Effector memory CD4-positive, alpha-beta T cell (primary cell): Measurements from ENCODE around the gene NFATC3.

Experiments
- DNase-seq, 3 donors: peaks; one replicate each; pipeline ENCODE4 v3.0.0-alpha.2; 2020
- H3K27ac ChIP-seq: 2 replicates; pipeline ENCODE4 v1.7.0; 2013; ENCODE audit warnings: mild to moderate bottlenecking, low read length, moderate library complexity; ENCODE audit not compliant: insufficient read depth, poor library complexity, severe bottlenecking
- H3K27me3 ChIP-seq: replicated peaks from 2 replicates; pipeline ENCODE4 v1.7.0; 2013; ENCODE audit warnings: mild to moderate bottlenecking, low read length; ENCODE audit not compliant: insufficient read depth, control insufficient read depth, poor library complexity, severe bottlenecking
- H3K36me3 ChIP-seq: 2 replicates; pipeline ENCODE4 v1.7.0; 2013; ENCODE audit warnings: mild to moderate bottlenecking, low read length, moderate library complexity; ENCODE audit not compliant: control insufficient read depth, insufficient read depth
- H3K4me1 ChIP-seq: 2 replicates; pipeline ENCODE4 v1.7.0; 2013; ENCODE audit warnings: low read length, mild to moderate bottlenecking; ENCODE audit not compliant: control insufficient read depth, insufficient read depth, poor library complexity, severe bottlenecking
- H3K4me3 ChIP-seq: 2 replicates; pipeline ENCODE4 v1.7.0; 2013; ENCODE audit warnings: low read length, low read depth, mild to moderate bottlenecking; ENCODE audit not compliant: insufficient read depth, poor library complexity, severe bottlenecking
- H3K9me3 ChIP-seq: 2 replicates; pipeline ENCODE4 v1.7.0; 2013; ENCODE audit warnings: mild to moderate bottlenecking, low read length, moderate library complexity; ENCODE audit not compliant: control insufficient read depth

NFATC3 gene

DNA sequence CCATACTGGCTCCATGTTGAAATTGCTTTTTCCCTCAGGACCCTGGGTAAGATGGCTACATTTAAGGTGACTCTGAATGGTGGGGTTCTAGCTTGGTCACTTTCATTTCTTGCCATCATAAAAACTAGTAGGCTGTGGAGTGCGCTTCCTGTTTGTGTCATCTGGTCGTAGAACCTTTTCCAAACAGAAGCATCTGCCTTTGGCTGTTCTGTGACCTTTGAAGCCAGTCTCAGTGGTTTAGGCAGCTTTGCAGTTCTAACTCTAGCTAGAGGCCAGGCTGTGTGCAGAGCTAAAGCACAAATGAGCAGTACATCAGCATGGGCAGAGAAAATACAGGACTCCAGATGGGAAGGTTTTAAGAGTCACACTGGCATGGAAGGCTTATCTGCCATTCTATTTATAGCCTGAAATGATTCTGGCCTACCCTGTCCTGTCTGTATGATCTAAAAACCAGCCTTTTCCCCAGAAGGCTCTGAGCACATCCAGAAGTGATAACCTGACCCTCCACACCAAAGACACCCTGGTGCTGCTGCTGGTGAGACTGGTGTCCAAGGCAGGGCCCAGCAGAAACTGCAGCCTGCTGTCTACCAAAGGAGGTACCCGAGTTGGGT is 142.1 kb downstream of the NFATC3 start:
- H3K4me1 ChIP-seq, result peaks cover 13% of the 10 kb centered on the region
- peak overlapping the region; percentile 35 for H3K27ac ChIP-seq
- H3K9me3 ChIP-seq, result no peaks in the 10 kb centered on the region
- DNase-seq, result no peak
- H3K4me3 ChIP-seq, result no peak overlapping the region
- no peaks in the 10 kb centered on the region for H3K27me3 ChIP-seq
- H3K36me3 ChIP-seq, result peaks cover 22% of the 10 kb centered on the region

DNA sequence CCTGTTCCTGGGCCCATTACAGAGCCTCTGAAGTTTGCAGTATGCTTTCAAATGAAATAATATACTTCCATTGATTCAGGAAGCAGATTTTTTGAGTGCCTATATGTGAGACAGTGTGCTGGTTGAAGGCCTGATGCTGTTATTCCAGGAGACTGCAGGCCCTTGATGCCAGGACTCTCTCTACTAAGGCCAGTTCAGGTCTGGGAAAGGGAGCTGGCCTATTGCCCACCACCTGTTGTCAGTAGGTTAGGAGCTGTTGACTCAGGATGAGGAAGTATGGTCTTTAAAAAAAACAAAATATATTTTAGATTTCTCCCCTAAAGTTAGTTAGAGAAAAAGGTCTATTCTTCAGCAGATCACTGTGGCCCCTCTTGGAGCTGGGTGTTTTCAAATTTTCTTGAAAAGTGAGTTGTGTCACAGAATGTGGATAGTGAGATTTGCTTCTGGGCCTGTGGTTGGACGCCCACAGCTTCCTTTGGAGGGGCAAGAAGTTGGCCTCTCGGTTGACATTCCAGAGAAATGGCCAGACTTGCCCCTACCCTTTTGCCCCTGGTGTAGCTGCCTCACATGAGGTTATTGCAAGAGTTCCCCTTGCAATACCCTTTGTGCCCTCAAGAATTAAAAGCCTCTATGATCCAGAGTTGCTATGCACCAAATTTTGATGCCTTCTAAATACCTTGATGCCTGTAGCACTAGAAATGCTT is 142.8 kb downstream of the NFATC3 start:
- Histone ChIP-seq H3K27ac (peak overlapping the region; percentile 3), H3K27me3 (no peaks in the 10 kb centered on the region), H3K4me1 (peaks cover 13% of the 10 kb centered on the region), H3K9me3 (no peaks in the 10 kb centered on the region), H3K4me3 (no peak overlapping the region), H3K36me3 (peaks cover 17% of the 10 kb centered on the region)
- DNase-seq, result no peak

DNA sequence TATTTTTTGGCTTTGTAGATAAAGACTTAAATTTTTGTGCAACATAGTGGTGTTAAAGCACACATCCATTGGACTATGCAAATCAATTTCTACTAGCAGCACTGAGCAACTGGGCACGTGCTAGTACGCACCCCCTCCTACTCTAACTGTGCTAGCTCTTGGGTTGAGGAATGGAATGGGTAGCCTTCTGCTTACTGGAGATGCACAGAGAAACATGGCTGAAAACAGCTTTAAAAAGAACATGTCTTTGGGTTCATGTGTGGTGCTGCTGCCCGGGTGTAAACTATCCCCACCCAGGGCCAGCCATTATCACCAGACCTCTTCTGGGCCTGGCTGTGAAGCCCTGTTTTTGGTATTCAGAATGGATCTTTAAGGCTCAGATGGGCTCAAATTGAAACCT is 143.5 kb downstream of the NFATC3 start:
- Histone ChIP-seq H3K36me3 (peaks cover 17% of the 10 kb centered on the region), H3K27me3 (no peaks in the 10 kb centered on the region), H3K4me3 (no peak overlapping the region), H3K4me1 (peaks cover 13% of the 10 kb centered on the region), H3K9me3 (no peaks in the 10 kb centered on the region), H3K27ac (peak overlapping the region; percentile 3)
- no peak for DNase-seq

DNA sequence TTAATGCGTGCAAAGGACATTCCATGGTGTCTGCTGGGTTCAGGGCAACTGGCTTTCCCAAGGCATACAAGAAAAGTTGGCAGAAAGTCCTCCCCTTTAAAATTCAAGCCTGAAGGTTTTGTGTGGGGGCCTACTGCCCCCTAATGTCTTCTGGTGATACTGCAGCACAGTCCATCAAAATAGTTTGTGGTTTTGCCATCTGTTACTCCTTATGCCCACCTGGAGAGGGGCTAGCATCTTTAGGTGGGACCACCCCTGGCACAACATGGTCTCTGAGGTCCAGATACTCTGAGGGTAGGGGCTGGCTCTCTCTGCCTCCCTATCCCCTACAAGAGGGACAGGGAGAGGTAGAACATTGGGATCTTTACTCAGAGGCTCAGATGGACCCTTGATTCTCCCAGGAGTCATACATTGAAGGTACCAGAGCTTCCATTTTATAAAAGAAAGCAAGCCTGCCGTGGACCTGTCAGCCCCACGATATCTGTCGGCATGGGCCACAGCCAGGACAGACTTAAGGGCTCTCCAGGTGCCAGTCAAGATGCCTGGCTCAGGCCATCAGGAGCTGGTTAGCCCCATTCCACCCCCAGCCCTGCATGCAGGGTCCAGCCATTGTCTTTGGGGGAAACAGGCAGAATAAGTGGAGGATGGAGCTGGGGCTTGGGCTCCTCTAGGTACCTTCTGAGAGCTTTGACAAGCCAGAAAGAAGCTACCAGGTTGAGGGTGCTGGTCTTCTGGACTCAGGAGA is 144.4 kb downstream of the NFATC3 start:
- Histone ChIP-seq H3K4me3 (no peak overlapping the region), H3K27me3 (no peaks in the 10 kb centered on the region), H3K9me3 (no peaks in the 10 kb centered on the region), H3K27ac (peak overlapping the region; percentile 3), H3K36me3 (peaks cover 17% of the 10 kb centered on the region), H3K4me1 (peaks cover 13% of the 10 kb centered on the region)
- no peak for DNase-seq

DNA sequence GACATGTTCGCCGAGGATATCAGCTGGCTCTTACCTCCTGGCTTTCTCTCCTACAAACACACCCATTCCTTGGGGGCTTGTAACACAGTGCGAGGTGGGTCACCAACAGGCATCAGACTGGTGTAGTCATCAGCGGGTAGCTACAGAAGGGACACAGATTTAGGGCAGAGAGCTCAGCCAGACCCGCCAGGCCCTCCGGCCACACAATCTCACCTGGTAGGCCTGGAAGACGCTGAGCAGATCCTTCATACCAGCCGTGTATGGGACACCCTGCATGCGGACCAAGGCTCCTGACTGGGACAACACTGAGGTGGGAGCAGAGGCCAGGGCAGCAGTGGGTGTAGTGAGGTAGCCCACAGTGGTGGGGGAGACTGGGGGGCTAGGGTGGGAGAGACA is 145.0 kb downstream of the NFATC3 start:
- Histone ChIP-seq H3K4me1 (peaks cover 13% of the 10 kb centered on the region), H3K4me3 (no peak overlapping the region), H3K27ac (no peak overlapping the region), H3K27me3 (no peaks in the 10 kb centered on the region), H3K36me3 (peaks cover 17% of the 10 kb centered on the region), H3K9me3 (no peaks in the 10 kb centered on the region)
- no peak for DNase-seq

DNA sequence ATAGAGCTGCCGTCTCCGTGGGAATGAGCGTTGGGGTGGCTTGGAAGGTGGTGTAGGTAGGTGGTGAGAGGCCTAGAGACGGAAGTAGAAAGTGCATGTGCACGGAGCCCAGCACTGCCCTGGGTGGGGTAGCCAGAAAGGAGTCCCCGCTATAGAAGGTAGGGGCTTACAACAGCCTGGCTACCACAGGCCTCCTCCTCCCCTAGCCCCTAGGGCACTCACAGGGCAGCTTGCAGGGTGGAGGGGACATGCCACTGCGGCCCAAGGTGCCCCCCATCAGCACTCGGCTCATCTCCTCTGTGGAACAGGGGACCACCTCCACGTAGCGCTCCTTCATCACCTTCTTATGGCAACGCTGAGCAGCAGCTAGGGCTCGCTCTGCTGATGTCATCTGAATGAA is 145.8 kb downstream of the NFATC3 start:
- Histone ChIP-seq H3K27ac (no peak overlapping the region), H3K4me3 (no peak overlapping the region), H3K9me3 (no peaks in the 10 kb centered on the region), H3K4me1 (peaks cover 13% of the 10 kb centered on the region), H3K27me3 (no peaks in the 10 kb centered on the region), H3K36me3 (peaks cover 17% of the 10 kb centered on the region)
- no peak for DNase-seq

DNA sequence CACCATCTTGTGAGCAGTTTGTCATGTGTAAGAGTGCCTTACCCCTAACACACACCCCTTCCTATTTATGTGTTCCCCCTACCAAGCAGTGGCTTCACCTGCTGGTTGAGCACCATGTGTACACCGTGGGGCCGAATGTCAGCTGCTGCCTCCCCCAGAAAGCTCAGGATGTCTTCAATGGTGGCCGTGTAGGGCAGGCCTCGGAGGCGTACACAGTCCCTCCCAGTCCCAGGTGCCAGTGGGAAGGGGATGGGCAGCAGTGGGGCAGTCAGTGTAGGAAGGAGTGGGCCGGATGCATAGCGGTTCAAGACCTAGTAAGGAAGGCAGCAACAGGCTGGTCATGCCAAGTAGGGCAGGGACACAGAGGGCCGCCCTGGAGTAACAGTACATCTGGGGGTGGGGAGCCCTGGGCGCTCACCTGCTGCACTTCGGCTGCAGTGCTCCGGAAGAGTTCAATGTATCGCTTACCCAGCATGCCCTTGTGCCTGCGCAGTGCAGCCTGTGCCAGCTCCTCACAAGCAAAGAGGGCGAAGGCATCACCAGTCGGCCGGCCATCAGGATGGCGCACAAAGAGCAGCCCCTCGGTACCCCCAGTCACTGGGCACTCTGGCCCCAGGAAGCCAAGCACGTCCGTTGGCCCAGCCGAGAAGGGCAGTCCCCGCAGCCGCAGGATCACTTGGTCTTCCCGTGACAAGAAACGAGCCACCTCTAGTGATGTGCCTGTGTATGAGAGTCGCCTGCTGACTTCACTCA is 146.4 kb downstream of the NFATC3 start:
- Histone ChIP-seq H3K27me3 (no peaks in the 10 kb centered on the region), H3K4me3 (no peak overlapping the region), H3K9me3 (no peaks in the 10 kb centered on the region), H3K4me1 (peaks cover 10% of the 10 kb centered on the region), H3K27ac (no peak overlapping the region), H3K36me3 (peaks cover 12% of the 10 kb centered on the region)
- no peak for DNase-seq

DNA sequence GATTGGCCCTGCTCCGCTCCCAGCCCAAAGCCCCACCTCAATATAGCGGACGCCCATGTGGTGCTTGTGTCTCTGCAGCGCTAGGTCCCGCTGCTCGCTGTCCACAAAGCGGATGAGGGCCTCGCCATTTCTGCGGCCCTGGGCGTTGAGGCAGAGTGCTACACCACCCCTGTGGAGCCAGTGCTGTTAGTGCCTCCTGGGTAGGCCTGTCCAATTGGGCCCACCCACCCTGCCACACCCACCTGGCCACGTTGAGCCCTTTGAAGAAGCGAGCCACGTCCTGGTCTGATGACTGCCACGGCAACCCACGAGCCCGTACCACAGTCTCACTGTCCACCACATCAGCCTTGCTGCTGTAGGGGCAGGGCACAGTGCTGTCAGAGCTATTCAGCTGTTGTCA is 147.2 kb downstream of the NFATC3 start:
- Histone ChIP-seq H3K27me3 (no peaks in the 10 kb centered on the region), H3K36me3 (peaks cover 12% of the 10 kb centered on the region), H3K27ac (no peak overlapping the region), H3K4me3 (no peak overlapping the region), H3K4me1 (peaks cover 11% of the 10 kb centered on the region), H3K9me3 (no peaks in the 10 kb centered on the region)
- no peak for DNase-seq

DNA sequence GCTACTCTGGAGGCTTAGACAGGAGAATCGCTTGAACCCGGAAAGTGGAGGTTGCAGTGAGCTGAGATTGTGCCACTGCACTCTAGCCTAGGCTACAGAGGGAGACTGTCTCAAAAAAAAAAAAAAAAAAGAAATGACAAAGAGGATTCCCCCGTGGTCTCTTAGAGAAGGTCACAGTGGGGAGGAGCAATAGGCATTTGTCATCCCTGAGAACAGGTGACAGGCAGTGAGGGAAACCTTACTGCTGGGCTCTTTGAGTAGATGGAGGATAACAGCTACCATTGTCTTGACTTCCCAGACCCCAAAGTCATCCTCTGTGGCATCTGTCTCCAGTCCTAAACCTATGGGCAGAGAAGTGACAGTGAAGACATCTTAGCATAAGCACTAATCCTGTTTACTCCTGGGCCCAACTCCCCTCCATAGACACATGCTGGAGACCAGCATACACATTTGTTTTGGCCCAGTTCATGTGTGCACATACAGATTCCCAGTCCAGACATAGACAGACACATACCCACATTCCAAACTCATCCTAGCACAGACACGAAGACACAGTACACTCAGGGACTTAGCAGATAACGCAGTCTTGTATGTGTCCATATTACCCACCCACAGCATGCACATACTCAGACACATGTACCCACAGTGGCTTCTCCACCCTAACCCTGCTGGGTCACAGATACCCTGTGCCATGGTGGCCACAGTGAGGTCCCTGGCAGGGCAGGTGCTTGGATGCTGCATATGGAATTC is 148.1 kb downstream of the NFATC3 start:
- H3K4me3 ChIP-seq, result no peak overlapping the region
- H3K9me3 ChIP-seq, result no peaks in the 10 kb centered on the region
- H3K27me3 ChIP-seq, result no peaks in the 10 kb centered on the region
- no peak for DNase-seq
- peak overlapping the region; percentile 3 for H3K27ac ChIP-seq
- H3K4me1 ChIP-seq, result peaks cover 12% of the 10 kb centered on the region
- peaks cover 12% of the 10 kb centered on the region for H3K36me3 ChIP-seq
